ENCODE data around the gene RERE. TPM values are rescaled to one million over a fixed set of nuclear protein-coding genes. Genes with fewer than 3 reads are reported as not detected.

The RERE gene
- total RNA-seq, 1 donor from 2014 or later: 64.6 TPM

DNA sequence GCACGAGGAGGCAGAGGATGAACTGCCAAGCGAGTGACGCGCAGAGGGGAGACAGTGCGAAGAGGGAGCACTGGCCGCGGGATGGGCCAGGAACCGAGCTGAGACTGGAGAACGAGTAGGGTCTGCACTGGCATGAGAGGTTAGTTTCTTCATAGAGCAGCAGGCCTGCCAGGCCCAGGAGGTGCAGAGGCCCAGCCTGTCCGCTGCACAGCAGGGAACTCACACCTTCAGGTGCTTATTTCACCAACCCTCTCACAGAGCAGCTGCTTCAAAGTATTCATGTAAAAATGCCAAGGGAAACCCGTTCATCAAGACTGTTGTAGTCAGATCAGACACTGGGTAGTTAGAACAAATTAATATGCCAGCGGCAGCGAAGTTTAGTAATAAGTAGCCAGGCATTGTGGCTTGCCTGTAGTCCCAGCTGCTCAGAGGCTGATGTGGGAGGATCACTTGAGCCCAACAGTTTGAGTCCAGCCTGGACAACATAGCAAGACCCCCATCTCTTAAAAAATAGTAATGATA lies 355.0 kb downstream of the RERE start:
- H3K9me3 ChIP-seq: no peaks in the 10 kb centered on the region
- no peaks in the 10 kb centered on the region for H3K36me3 ChIP-seq
- no peak overlapping the region for H3K4me3 ChIP-seq
- TF ChIP-seq CTCF (IDR thresholded peaks at IDR 0.05): no peak
- peak overlapping the region; percentile 71 to 83 for H3K27ac ChIP-seq
- no peaks in the 10 kb centered on the region for H3K27me3 ChIP-seq
- peaks cover 0 to 17% of the 10 kb centered on the region in 2 donors for H3K4me1 ChIP-seq
- no peak for DNase-seq (ENCODE audit: low spot score in 2 of 2)
- intact Hi-C loops (cut with DNase I): loop anchor here (5.0 kb wide), 1 partner anchor 35 kb away; no protein-coding TSS in a partner anchor

- DNase-seq (ENCODE audit: low spot score in 2 of 2): no peak
- Histone ChIP-seq H3K36me3 (no peaks in the 10 kb centered on the region), H3K4me3 (no peak overlapping the region), H3K9me3 (no peaks in the 10 kb centered on the region), H3K27ac (peak overlapping the region; percentile 71 to 83), H3K4me1 (peaks cover 4 to 20% of the 10 kb centered on the region in 2 donors), H3K27me3 (no peaks in the 10 kb centered on the region)
- intact Hi-C loops (cut with DNase I): loop anchor here (5.0 kb wide), 1 partner anchor 34 kb away; no protein-coding TSS in a partner anchor
- TF ChIP-seq CTCF (IDR thresholded peaks at IDR 0.05): no peak
These were observed 355.9 kb downstream of the RERE start for GRCh38 chr1:8461351-8462110.

- peak overlapping the region in 1 of 2 donors; percentile 71 for H3K27ac ChIP-seq
- H3K27me3 ChIP-seq: no peaks in the 10 kb centered on the region
- no peak for TF ChIP-seq CTCF (IDR thresholded peaks at IDR 0.05)
- no peaks in the 10 kb centered on the region for H3K9me3 ChIP-seq
- no peak for DNase-seq (ENCODE audit: low spot score in 2 of 2)
- peaks cover 5 to 28% of the 10 kb centered on the region in 2 donors for H3K4me1 ChIP-seq
- H3K4me3 ChIP-seq: no peak overlapping the region
- no peaks in the 10 kb centered on the region for H3K36me3 ChIP-seq
- intact Hi-C loops (cut with DNase I): loop anchor here (5.0 kb wide), 1 partner anchor 33 kb away; no protein-coding TSS in a partner anchor
These were observed 356.7 kb downstream of the RERE start for GRCh38 chr1:8460784-8461183.

DNA sequence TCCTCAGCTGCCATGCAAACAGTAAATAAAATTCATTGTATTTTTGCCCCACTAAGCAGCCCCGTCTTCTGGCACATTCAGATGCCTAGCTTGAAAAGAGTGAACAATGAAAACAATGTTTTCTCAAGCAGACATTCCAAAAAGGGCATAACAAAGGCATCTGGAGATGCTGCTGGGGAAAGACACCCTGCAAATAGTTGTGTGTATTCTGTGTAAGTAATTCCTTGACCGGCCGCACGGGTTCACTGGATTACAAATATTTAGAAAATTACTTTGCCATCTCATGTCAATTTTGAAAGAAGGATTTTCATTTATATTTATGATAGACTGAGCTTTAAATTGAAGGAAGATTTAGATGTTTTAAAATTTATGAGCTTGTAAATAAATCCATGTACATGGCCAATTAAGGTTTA lies 357.3 kb downstream of the RERE start:
- no peaks in the 10 kb centered on the region for H3K9me3 ChIP-seq
- DNase-seq (ENCODE audit: low spot score in 2 of 2): no peak
- no peak overlapping the region for H3K4me3 ChIP-seq
- no peaks in the 10 kb centered on the region for H3K27me3 ChIP-seq
- H3K27ac ChIP-seq: no peak overlapping the region
- TF ChIP-seq CTCF (IDR thresholded peaks at IDR 0.05): no peak
- no peaks in the 10 kb centered on the region for H3K36me3 ChIP-seq
- intact Hi-C loops (cut with DNase I): loop anchor here (5.0 kb wide), 1 partner anchor 33 kb away; no protein-coding TSS in a partner anchor
- peaks cover 5 to 31% of the 10 kb centered on the region in 2 donors for H3K4me1 ChIP-seq

- no peak for DNase-seq (ENCODE audit: low spot score in 2 of 2)
- no peaks in the 10 kb centered on the region for H3K27me3 ChIP-seq
- H3K4me1 ChIP-seq: peaks cover 5 to 24% of the 10 kb centered on the region in 2 donors
- TF ChIP-seq CTCF (IDR thresholded peaks at IDR 0.05): no peak
- intact Hi-C loops (cut with DNase I): no loop called here
- H3K27ac ChIP-seq: no peak overlapping the region
- H3K9me3 ChIP-seq: no peaks in the 10 kb centered on the region
- H3K4me3 ChIP-seq: no peak overlapping the region
- no peaks in the 10 kb centered on the region for H3K36me3 ChIP-seq
These were observed 358.8 kb downstream of the RERE start for GRCh38 chr1:8458607-8459006.
